ENCODE measurements around the gene SCUBE2.
"Not testable (repeated sequence)": the region's sequence is repeated elsewhere in the genome, so short reads cannot be mapped to it uniquely, and the experiment has no call there.

Gene SCUBE2

GRCh38 chr11:9104580-9104979 lies 13.2 kb upstream of the SCUBE2 start:
- DNase-seq: no peak

DNA sequence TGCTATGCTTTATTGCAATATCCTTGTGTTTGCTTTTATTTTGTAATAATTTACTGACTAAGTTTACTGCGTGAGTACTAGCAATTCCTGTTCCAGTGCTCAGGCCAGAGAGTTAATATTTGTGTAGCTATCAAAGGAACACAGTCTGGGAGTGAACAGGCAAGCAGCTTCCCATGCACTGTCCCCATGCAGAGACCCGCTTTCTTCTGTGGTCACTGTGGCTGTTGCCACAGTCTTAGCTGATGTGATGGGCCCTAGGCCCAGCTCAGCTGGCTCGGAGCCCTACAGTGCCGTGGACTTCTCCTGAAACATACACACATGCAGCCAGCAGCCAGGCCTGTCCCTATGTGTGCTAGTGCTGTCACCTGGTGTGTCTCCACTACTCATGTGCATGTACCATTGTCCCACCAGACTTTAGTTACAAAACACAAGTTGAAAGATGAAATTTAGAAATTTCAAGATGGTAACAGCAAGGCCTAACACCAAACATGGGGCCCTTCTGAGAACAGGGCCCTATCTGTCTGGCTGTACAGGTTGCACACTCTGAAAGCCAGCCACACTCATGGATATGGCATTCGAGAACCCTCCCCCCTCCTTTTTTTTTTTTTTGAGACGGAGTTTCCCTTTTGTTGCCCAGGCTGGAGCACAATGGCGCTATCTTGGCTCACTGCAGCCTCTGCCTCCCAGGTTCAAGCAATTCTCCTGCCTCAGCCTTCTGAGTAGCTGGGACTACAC lies 12.3 kb upstream of the SCUBE2 start:
- no peak for DNase-seq

- DNase-seq: no peak
These were observed 8.2 kb upstream of the SCUBE2 start for GRCh38 chr11:9099617-9100016.

DNA sequence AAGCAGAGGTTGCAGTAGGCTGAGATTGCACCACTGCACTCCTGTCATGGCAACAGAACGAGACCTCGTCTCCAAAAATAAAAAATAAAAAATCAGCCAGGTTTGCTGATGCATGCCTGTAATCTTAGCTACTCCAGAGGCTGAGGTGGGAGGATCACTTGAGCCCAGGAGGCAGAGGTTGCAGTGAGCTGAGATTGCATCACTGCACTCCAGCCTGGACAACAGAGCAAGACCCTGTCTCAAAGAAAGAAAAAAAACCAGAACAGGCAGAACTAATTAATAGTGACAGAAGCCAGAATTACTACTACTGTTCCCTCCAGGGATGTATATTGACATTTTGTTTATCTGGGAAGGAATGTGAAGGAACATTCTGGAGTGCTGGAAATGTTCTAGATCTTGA lies 7.1 kb upstream of the SCUBE2 start:
- not testable (repeated sequence) for DNase-seq

GRCh38 chr11:9097186-9097943 lies 6.0 kb upstream of the SCUBE2 start:
- not testable (repeated sequence) for DNase-seq

- DNase-seq: no peak
These were observed 5.0 kb upstream of the SCUBE2 start for GRCh38 chr11:9096427-9096826.

DNA sequence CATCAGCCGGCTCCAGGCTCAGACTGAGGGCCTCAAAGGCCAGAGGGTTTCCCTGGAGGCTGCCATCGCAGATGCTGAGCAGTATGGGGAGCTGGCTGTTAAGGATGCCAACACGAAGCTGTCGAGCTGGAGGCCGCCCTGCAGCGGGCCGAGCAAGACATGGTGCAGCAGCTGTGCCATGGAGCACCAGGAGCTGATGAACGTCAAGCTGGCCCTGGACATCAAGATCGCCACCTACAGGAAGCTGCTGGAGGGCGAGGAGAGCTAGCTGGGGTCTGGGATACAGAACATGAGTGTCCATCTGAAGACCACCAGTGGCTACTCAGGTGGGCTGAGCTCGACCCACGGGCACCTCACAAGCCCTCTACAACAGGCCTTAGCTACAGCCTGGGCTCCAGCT lies 4.0 kb upstream of the SCUBE2 start:
- no peak for DNase-seq

DNA sequence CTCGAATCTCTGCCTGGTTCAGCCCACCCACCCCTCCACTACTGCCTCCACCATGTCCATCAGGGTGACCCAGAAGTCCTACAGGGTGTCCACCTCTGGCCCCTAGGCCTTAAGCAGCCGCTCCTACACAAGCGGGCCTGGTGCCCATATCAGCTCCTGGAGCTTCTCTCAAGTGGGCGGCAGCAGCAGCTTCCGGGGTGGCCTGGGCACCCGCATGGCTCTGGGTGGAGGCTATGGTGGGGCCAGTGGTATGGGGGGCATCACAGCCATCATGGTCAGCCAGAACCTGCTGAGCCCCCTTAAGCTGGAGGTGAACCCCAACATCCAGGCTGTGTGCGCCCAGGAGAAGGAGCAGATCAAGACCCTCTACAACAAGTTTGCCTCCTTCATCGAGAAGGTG lies 3.0 kb upstream of the SCUBE2 start:
- DNase-seq: no peak

DNA sequence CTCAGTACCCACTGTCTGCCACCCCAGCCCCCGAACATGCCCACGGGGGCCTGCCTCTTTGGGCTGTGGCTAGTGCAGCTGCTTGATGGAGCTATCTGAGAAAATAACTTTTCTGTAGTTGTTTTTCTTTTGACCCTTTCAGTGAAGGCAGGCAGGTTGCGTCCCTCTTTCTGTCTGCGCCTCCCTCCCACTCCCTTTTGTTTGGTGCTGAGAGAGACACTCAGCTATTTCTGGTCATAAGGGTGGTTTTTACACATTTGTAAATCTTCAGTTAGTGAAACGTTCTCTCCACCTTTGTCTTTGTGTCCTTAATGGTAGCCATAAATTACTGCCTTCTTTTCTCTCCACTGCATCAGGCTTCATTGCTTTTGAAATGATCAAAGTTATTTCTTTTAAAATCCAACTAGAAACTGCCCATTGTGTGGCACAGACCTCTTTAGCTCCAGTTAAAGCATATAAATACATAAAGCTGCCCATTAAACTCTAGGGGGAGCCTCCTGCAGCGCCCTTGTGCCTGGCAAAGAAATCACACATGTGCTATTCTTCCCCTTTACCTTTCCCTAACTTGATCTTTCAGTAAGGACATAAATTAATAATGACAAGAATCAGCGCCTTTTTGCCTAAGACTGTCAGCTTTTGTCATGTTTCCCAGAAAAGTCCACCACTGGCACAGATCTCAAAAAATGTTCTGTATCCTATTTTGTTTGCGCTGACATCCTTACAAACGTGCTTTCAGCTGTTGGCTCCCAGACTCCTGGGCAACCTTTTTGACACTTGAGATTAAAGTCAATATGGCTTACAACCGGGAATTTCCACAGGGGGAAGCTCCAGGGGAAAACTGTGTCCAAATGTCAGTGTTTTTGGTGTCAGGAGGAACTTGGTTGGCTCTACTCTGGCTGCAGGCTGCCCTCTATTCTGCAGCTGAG lies 1.7 kb upstream of the SCUBE2 start:
- no peak for DNase-seq

DNA sequence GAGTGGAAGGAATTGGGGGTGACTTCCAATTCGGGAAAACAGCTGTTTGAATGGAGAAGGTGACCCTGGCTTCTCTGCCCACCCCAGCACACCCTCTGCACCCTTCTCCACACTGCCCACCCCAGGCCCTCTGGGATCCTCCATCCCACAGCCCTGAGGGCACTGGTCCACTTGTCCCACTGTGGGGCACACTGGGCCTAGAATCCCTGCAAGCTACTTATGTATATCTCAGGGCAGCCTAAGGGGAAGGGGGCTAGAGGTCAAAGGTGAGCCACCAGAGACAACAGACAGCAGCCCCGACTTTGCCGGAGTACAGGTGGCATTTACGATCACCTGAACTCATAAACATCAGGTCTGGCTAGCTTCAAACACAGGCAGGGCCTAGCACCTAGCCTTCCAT lies 673 bp upstream of the SCUBE2 start:
- no peak for DNase-seq

DNA sequence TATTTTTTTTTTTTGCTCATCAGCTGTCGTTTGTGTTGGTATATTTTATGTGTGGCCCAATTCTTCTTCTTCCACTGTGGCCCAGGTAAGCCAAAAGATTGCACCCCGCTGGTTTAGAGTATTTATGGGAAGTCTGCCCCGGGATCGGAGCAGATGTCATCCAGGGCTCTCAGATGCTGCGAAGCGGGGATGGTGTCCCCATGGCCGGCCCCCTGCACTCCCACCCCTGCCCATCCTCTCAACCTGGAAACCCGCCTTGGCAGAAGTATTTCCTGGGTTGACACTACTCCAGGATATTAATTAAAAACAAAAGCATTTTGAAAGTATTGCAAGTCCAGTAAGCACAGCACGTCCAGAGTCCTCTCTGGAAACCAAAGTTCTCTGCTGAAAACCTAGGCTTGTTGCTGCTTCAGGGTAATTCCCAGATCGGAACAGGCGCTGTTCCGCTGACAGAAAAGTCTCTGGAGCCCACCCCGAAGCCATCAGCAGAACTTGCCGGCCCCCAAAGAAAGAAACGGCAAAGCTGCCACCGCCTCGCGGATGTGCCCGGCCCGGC lies 833 bp downstream of the SCUBE2 start:
- no peak for DNase-seq

DNA sequence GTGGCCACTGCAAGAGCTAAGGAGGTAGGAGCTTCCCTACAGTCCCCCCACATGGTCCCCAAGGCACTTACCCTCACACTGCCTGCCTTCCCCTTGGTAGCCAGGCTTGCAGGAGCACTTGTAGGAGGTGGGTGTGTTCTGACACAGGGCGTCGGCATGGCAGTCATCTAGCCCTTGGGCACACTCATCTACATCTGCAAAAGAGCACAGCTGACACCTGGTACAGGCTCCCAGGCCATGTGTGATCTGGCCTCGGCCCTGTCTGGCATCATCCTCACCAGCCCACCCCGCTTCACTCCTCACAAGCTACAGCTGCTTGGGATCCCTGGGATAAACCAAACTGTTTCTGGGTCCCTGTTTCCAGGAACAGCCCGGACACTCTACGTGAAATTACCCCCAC lies 1.8 kb downstream of the SCUBE2 start:
- DNase-seq: no peak

GRCh38 chr11:9089061-9089460 lies 2.3 kb downstream of the SCUBE2 start:
- no peak for DNase-seq

GRCh38 chr11:9082575-9082974 lies 8.8 kb downstream of the SCUBE2 start:
- no peak for DNase-seq

DNA sequence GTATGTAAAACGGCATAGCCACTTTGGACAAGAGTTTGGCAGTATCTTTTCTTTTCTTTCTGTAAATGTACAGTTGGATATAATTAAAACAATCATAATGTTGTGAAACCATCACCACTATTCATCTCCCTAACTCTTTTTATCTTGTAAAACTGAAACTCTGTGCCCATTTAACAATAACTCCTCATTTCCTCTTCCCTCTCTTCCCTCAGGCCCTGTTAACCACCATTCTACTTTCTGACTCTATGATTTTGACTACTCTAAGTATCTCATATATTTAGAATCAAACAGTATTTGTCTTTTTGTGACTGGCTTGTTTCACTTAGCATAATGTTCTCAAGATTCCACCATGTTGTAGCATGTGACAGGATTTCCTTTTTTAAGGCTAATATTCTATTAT lies 10.2 kb downstream of the SCUBE2 start:
- no peak for DNase-seq

GRCh38 chr11:9078113-9079086 lies 13.0 kb downstream of the SCUBE2 start:
- DNase-seq: no peak

DNA sequence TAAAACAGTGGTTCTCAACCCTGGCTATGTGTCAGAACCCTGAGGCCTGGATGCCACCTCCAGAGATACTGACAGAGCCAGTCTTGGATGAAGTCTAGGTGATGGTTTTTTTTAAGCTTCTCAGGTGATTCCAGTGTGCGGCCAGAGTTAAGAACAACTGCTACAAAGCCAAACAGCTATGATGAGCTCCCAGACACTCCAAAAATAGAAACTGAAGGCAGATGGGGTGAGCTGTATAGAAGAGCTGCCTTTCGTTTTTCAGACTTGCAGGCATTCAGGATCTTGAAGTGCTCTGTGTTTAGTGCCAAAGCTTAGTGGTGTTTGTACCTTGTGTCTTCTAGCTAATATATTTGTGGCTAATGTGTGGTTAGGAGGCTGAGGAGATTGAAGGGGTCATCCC lies 14.2 kb downstream of the SCUBE2 start:
- no peak for DNase-seq

GRCh38 chr11:9076661-9077060 lies 14.7 kb downstream of the SCUBE2 start:
- no peak for DNase-seq

GRCh38 chr11:9076046-9076445 lies 15.4 kb downstream of the SCUBE2 start:
- DNase-seq: no peak

GRCh38 chr11:9075556-9075955 lies 15.8 kb downstream of the SCUBE2 start:
- DNase-seq: no peak

- no peak for DNase-seq
These were observed 16.9 kb downstream of the SCUBE2 start for GRCh38 chr11:9074338-9075029.

All from activated effector memory CD4-positive, alpha-beta T cell treated with Interleukin-2 at 50 U/mL for 16 hours (primary cell).